MM.1S (cell line): Measurements from ENCODE around the gene POLR1A.

ENCODE experiments used
- DNase-seq: peaks from one replicate; pipeline ENCODE4 v3.0.0-alpha.2; 2015
- H2AFZ ChIP-seq: fragments of 300-600 bp; sonication (generic); 2 replicates; pipeline ENCODE4 v1.6.0; 2016; ENCODE audit warnings: antibody characterized with exemption, low read length
- H3F3A ChIP-seq: fragments of 300-600 bp; sonication (generic); 2 replicates; pipeline ENCODE4 v1.6.1; 2016; ENCODE audit warnings: mild to moderate bottlenecking, antibody characterized with exemption, low read length, moderate library complexity, mixed read lengths; ENCODE audit not compliant: insufficient read depth
- H3K27ac ChIP-seq: fragments of 300-600 bp; sonication (generic); 2 replicates; pipeline ENCODE4 v1.5.1; 2016; ENCODE audit warnings: mild to moderate bottlenecking, low read length
- H3K27me3 ChIP-seq: fragments of 300-600 bp; sonication (generic); replicated peaks from 2 replicates; pipeline ENCODE4 v1.6.0; 2016; ENCODE audit warnings: low read length; ENCODE audit not compliant: insufficient read depth
- H3K36me3 ChIP-seq: fragments of 300-600 bp; sonication (generic); replicated peaks from 2 replicates; pipeline ENCODE4 v1.6.1; 2016; ENCODE audit warnings: mild to moderate bottlenecking, low read length, mixed read lengths; ENCODE audit not compliant: insufficient read depth
- H3K4me1 ChIP-seq: fragments of 300-600 bp; sonication (generic); 2 replicates; pipeline ENCODE4 v1.6.1; 2016; ENCODE audit warnings: low read length, mixed read lengths
- H3K4me2 ChIP-seq: fragments of 300-600 bp; sonication (generic); 2 replicates; pipeline ENCODE4 v1.6.0; 2016; ENCODE audit warnings: low read depth, low read length
- H3K4me3 ChIP-seq: fragments of 300-600 bp; sonication (generic); 2 replicates; pipeline ENCODE4 v1.5.1; 2016; ENCODE audit warnings: low read length, mixed read lengths
- H3K79me2 ChIP-seq: fragments of 300-600 bp; sonication (generic); 2 replicates; pipeline ENCODE4 v1.6.1; 2016; ENCODE audit warnings: mixed run types, low read length, mixed read lengths
- H3K9ac ChIP-seq: fragments of 300-600 bp; sonication (generic); 2 replicates; pipeline ENCODE4 v1.6.1; 2016; ENCODE audit warnings: low read length, mixed read lengths
- H3K9me2 ChIP-seq: fragments of 300-600 bp; sonication (generic); replicated peaks from 2 replicates; pipeline ENCODE4 v1.6.1; 2016; ENCODE audit warnings: mild to moderate bottlenecking, low read length, mixed read lengths; ENCODE audit not compliant: insufficient read depth
- H3K9me3 ChIP-seq: fragments of 300-600 bp; sonication (generic); replicated peaks from 2 replicates; pipeline ENCODE4 v1.6.1; 2016; ENCODE audit warnings: mild to moderate bottlenecking, low read length, mixed read lengths; ENCODE audit not compliant: insufficient read depth
- H4K20me1 ChIP-seq: fragments of 300-600 bp; sonication (generic); 2 replicates; pipeline ENCODE4 v1.6.1; 2016; ENCODE audit warnings: mild to moderate bottlenecking, low read length, moderate library complexity, mixed read lengths; ENCODE audit not compliant: insufficient read depth
- CTCF ChIP-seq: fragments of 300-600 bp; sonication (generic); IDR thresholded peaks from 2 replicates; pipeline ENCODE4 v1.5.1; 2016; ENCODE audit warnings: antibody characterized with exemption, low read length, mixed read lengths
- EZH2 ChIP-seq: fragments of 300-600 bp; sonication (generic); optimal IDR thresholded peaks from 2 replicates; pipeline ENCODE3; 2017; ENCODE audit warnings: low read depth, mild to moderate bottlenecking, antibody characterized with exemption, low read length, mixed read lengths
- EZH2phosphoT487 ChIP-seq: fragments of 300-600 bp; sonication (generic); IDR thresholded peaks from 2 replicates; pipeline ENCODE4 v1.6.1; 2018; ENCODE audit warnings: antibody characterized with exemption, low read length

Gene POLR1A

DNA sequence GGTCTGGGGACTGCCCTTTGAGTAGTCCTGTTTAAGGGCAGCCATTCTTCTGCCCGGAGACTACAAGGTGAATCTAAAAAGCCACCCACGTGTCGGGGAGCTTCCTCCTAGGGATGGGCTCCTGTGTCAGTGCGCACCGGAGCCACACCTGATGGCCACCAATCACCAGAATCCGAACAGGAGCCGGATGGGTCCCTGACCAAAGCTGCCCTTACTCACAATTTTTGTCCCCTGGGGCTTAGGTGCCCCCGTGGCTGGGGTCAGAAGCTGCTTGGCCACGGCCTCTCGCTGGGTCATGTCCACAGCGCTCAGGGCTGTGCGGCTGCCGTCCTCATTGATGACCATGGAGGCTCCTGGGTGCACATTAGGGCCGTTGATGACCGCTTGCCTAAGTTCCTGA is 30.9 kb downstream of the POLR1A start:
- H3K27me3 ChIP-seq: no peaks in the 10 kb centered on the region
- H3K4me2 ChIP-seq: no peak overlapping the region
- no peak for DNase-seq
- H3K27ac ChIP-seq: no peak overlapping the region
- no peaks in the 10 kb centered on the region for H3K9me2 ChIP-seq
- no peaks in the 10 kb centered on the region for H4K20me1 ChIP-seq
- H3K4me1 ChIP-seq: peaks cover 41% of the 10 kb centered on the region
- H3K36me3 ChIP-seq: 0 out of 2 replicates have a peak, but pooled peaks cover 8% of the 10 kb centered on the region
- H2AFZ ChIP-seq: no peak overlapping the region
- H3F3A ChIP-seq: peaks cover 32% of the 10 kb centered on the region
- peaks cover 7% of the 10 kb centered on the region for H3K79me2 ChIP-seq
- no peak overlapping the region for H3K9ac ChIP-seq
- H3K9me3 ChIP-seq: no peaks in the 10 kb centered on the region
- no peak overlapping the region for H3K4me3 ChIP-seq
- TF ChIP-seq CTCF (no peak), EZH2phosphoT487 (no peak), EZH2 (no peak)

DNA sequence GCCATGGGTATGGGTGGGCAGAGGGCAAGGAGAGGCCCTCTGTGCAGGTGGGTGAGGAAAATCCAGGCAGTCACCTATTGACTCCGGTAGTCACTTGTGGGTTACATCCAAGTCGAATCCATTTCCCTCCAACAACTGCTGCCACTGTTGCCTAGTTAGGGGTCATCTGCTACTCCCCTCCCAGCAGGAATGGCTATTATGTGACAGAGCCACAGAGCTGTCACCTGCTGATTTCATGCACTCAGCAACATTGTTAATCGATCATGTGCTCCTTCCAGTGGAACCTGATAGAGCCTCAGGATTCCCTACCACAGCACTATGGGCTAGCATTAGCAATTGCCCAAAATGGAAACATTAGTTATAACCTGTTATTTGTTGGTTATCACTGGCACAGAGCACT is 31.4 kb downstream of the POLR1A start:
- DNase-seq: no peak
- Histone ChIP-seq H2AFZ (no peak overlapping the region), H3K9me3 (no peaks in the 10 kb centered on the region), H3K9me2 (no peaks in the 10 kb centered on the region), H3F3A (peaks cover 27% of the 10 kb centered on the region), H4K20me1 (no peaks in the 10 kb centered on the region), H3K4me3 (no peak overlapping the region), H3K4me1 (peaks cover 38% of the 10 kb centered on the region), H3K27ac (no peak overlapping the region), H3K9ac (no peak overlapping the region), H3K4me2 (no peak overlapping the region), H3K79me2 (peaks cover 7% of the 10 kb centered on the region), H3K36me3 (0 out of 2 replicates have a peak, but pooled peaks cover 10% of the 10 kb centered on the region), H3K27me3 (no peaks in the 10 kb centered on the region)
- no peak for TF ChIP-seq CTCF
- no peak for TF ChIP-seq EZH2
- no peak for TF ChIP-seq EZH2phosphoT487

DNA sequence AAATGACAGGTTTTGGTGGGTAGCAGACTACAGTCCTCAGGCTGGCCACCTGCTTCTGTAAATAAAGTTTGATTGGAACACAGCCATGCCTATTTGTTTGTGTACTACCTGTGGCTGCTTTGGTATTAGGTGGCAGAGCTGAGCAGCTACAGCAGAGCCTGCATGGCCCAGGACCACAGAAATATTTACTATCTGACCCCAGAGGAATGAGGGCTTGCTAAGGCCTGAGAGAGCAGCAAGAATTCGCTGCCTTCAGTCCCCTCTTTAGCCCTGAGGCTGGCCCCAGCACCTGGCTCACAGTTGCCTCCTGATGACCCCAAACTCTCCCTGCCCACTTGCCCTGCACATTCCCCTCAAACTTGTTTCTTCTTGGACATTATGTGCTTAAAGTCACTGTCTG is 32.5 kb downstream of the POLR1A start:
- TF ChIP-seq EZH2phosphoT487: no peak
- TF ChIP-seq EZH2: no peak
- TF ChIP-seq CTCF: no peak
- peak overlapping the region; percentile 50; the same call in 1 of the 2 replicates for H3K27ac ChIP-seq
- no peak overlapping the region for H3K4me3 ChIP-seq
- no peaks in the 10 kb centered on the region for H3K9me2 ChIP-seq
- H4K20me1 ChIP-seq: no peaks in the 10 kb centered on the region
- no peak overlapping the region for H2AFZ ChIP-seq
- H3K4me2 ChIP-seq: no peak overlapping the region
- no peaks in the 10 kb centered on the region for H3K27me3 ChIP-seq
- 0 out of 2 replicates have a peak, but pooled peaks cover 10% of the 10 kb centered on the region for H3K36me3 ChIP-seq
- H3K79me2 ChIP-seq: peaks cover 4% of the 10 kb centered on the region; the same call in 1 of the 2 replicates
- no peak for DNase-seq
- no peak overlapping the region for H3K9ac ChIP-seq
- peaks cover 37% of the 10 kb centered on the region for H3K4me1 ChIP-seq
- H3F3A ChIP-seq: peaks cover 17% of the 10 kb centered on the region; the same call in 1 of the 2 replicates
- H3K9me3 ChIP-seq: no peaks in the 10 kb centered on the region
